ENCODE data around the gene POLA1.
"Not testable (repeated sequence)": the region's sequence is repeated elsewhere in the genome, so short reads cannot be mapped to it uniquely, and the experiment has no call there.

The POLA1 gene

GRCh38 chrX:24858004-24858746 lies 164.5 kb downstream of the POLA1 start:
- no peak for DNase-seq (ENCODE audit: low spot score)
- TF ChIP-seq CTCF (IDR thresholded peaks at IDR 0.05; ENCODE audit: extremely low read depth, missing control alignments): no peak

- TF ChIP-seq CTCF (IDR thresholded peaks at IDR 0.05; ENCODE audit: extremely low read depth, missing control alignments): no peak
- DNase-seq (ENCODE audit: low spot score): no peak
Observed at GRCh38 chrX:24859211-24859841, 165.6 kb downstream of the POLA1 start.

- DNase-seq (ENCODE audit: low spot score): no peak
- TF ChIP-seq CTCF (IDR thresholded peaks at IDR 0.05; ENCODE audit: extremely low read depth, missing control alignments): no peak
Observed at GRCh38 chrX:24860140-24860539, 166.4 kb downstream of the POLA1 start.

GRCh38 chrX:24862343-24862742 lies 168.6 kb downstream of the POLA1 start:
- TF ChIP-seq CTCF (IDR thresholded peaks at IDR 0.05; ENCODE audit: extremely low read depth, missing control alignments): no peak

GRCh38 chrX:24863779-24864178 lies 170.1 kb downstream of the POLA1 start:
- DNase-seq (ENCODE audit: low spot score): not testable (repeated sequence)

More at GRCh38 chrX:24862343-24862742, 168.6 kb downstream of the POLA1 start:
- no peak for DNase-seq (ENCODE audit: low spot score)

GRCh38 chrX:24870143-24870542 lies 176.4 kb downstream of the POLA1 start:
- DNase-seq (ENCODE audit: low spot score): no peak
- no peak for TF ChIP-seq CTCF (IDR thresholded peaks at IDR 0.05; ENCODE audit: extremely low read depth, missing control alignments)

- DNase-seq (ENCODE audit: low spot score): no peak
- TF ChIP-seq CTCF (IDR thresholded peaks at IDR 0.05; ENCODE audit: extremely low read depth, missing control alignments): no peak
Observed at GRCh38 chrX:24874604-24875247, 181.0 kb downstream of the POLA1 start.

Data from GM20000 (cell line).